GM18511 (cell line): Measurements from ENCODE around the gene ARL17A.
"Not testable (repeated sequence)": the region's sequence is repeated elsewhere in the genome, so short reads cannot be mapped to it uniquely, and the experiment has no call there.

Experiments
- ATAC-seq: cut with Tn5 transposase; IDR thresholded peaks from one replicate; pipeline ENCODE4 v1.9.1; 2021; ENCODE audit warnings: mild to moderate bottlenecking, moderate library complexity; ENCODE audit not compliant: unreplicated experiment

The ARL17A gene

GRCh38 chr17:46559155-46559554 lies 20.3 kb downstream of the ARL17A start:
- ATAC-seq, result not testable (repeated sequence)

DNA sequence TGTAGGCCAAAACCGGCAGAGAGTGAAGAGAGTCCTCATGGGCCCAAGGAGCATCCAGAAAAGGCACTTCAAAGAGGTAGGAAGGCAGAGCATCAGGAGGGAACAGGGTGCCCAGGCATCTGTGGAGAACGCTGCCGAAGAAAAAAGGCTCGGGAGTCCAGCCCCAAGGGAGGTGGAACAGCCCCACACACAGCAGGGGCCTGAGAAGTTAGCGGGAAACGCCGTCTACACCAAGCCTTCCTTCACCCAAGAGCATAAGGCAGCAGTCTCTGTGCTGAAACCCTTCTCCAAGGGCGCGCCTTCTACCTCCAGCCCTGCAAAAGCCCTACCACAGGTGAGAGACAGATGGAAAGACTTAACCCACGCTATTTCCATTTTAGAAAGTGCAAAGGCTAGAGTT lies 30.9 kb downstream of the ARL17A start:
- not testable (repeated sequence) for ATAC-seq

- not testable (repeated sequence) for ATAC-seq
Observed at GRCh38 chr17:46534716-46535115, 44.8 kb downstream of the ARL17A start.

DNA sequence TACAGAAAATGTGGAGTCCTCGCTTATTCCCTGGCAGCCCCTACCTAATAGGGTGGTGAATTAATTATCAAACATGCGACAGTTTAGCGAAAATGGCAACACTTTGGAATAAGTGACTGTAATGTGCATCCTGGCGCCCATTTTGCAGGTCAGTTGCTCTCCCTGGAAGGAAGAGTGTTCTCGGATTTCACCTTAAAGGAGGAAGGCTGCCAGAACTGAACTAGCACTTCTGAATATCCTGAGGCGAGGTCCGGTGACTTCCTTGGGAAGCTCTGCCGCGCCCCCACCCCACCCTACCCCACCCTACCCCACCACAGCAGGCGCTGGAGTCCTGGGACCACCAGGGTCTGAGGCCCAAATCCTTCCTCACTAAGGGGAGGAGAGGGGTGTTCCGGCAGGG lies 67.3 kb downstream of the ARL17A start, which contains the start of gene LRRC37A2:
Gene LRRC37A2, plus strand, starts transcription at position 301 of the 400 bp plus-strand sequence. CDS start 245 bp downstream, outside the sequence.
- not testable (repeated sequence) for ATAC-seq

DNA sequence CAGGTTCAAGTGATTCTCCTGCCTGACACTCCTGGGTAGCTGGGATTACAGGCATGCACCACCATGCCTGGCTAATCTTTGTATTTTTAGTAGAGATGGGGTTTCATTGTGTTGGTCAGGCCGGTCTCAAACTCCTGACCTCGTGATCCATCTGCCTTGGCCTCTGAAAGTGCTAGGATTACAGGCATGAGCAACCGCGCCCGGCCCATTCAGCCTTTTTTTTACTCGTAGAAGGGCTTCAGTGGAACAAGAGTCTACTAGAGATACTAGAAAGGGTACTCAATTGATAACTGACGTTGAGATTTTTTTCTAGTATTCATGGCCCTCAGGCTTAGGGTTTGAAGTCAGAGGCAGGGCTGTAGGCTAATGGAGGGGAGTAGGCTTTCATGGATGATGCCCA lies 73.6 kb downstream of the ARL17A start:
- not testable (repeated sequence) for ATAC-seq

DNA sequence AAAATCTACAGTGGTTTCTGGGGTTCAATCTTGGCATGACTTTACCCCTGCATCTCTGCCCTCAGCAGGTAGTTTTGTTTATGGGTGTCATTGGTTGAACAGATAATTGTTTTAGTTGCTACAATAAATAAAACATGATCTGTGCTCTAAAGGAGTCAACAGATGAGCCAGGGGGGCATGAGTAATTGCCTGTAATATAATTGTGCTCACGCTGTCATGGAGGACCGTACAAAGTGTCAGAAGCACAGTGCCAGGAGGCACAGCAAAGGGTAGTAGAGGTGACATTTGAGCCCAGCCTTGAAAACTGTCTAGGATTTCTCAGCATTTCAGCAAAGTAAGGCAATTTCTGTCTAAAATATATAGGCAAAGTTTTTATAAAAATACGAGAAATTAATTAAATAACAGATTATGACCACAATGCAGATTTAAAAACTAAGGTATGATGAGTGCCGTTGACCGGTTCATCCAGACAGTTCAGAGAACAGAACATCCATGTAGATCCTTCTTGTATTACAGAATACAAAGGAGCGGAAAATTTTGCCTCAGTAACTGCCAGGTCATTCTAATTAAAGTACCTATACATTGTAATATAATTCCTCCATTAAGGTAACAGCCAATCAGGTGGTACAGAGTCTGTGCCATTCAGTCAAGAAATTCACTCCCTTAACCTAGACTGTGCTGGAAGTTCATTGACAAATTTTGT lies 79.9 kb downstream of the ARL17A start:
- not testable (repeated sequence) for ATAC-seq

- ATAC-seq, result not testable (repeated sequence)
Observed at GRCh38 chr17:46492021-46492420, 87.5 kb downstream of the ARL17A start.

GRCh38 chr17:46481310-46481709 lies 98.2 kb downstream of the ARL17A start:
- ATAC-seq, result not testable (repeated sequence)

DNA sequence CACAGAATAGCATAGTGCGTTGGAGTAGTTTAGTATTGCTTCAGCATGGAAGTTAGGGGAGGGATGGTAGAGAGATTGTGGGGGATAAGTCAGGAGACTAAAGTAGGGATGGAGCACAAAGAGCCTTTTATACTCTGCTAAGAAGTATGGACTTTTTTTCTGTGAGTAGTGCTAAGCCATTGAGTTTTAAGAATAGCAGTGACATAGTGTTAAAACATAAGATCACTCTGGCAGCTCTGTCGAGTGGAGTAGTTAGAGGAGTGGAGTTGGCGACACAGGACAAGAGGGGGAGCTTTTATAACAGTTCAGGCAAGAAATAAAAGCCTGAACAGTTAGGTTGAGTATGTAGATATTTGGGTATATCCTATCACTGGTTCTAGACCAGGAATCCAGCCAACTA lies 100.7 kb downstream of the ARL17A start:
- not testable (repeated sequence) for ATAC-seq

DNA sequence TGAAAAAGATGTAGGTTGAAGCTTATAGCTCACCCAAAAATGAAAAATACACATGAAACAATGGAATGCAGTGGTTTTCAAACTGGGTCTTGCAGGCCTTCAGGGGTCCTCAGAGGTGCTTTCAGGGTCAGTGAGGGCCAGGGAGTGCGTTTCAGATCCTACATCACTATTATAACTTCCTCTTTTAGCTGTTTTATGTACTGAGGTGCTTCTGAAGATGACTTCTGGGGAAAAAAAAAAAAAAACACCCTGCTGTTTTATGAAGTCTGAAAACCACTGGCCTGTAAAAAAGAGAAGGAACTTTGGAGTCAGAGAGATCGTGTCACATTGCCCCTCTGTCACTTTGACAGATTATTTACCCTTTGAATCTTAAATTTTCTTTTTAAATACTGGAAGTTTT lies 103.9 kb downstream of the ARL17A start:
- not testable (repeated sequence) for ATAC-seq

- ATAC-seq, result not testable (repeated sequence)
Observed at GRCh38 chr17:46474489-46474888, 105.0 kb downstream of the ARL17A start.

- ATAC-seq, result not testable (repeated sequence)
Observed at GRCh38 chr17:46467618-46468017, 111.9 kb downstream of the ARL17A start.
